ENCODE results near the gene PUM1. TPM values are rescaled to one million over a fixed set of nuclear protein-coding genes. Genes with fewer than 3 reads are reported as not detected.
"Not testable (repeated sequence)": the region's sequence is repeated elsewhere in the genome, so short reads cannot be mapped to it uniquely, and the experiment has no call there.

The PUM1 gene
- total and polyA plus RNA-seq, 2 experiments from 2014 or later = 68.6 to 97.4 TPM

GRCh38 chr1:31054958-31055481 is 10.5 kb downstream of the PUM1 start:
- TF ChIP-seq EZH2phosphoT487 (IDR thresholded peaks at IDR 0.05; ENCODE audit: low read depth, severe bottlenecking, unreplicated experiment) (no peak), EZH2 (IDR thresholded peaks at IDR 0.05; ENCODE audit: borderline replicate concordance) (no peak)
- TF ChIP-seq, protein P1, sequence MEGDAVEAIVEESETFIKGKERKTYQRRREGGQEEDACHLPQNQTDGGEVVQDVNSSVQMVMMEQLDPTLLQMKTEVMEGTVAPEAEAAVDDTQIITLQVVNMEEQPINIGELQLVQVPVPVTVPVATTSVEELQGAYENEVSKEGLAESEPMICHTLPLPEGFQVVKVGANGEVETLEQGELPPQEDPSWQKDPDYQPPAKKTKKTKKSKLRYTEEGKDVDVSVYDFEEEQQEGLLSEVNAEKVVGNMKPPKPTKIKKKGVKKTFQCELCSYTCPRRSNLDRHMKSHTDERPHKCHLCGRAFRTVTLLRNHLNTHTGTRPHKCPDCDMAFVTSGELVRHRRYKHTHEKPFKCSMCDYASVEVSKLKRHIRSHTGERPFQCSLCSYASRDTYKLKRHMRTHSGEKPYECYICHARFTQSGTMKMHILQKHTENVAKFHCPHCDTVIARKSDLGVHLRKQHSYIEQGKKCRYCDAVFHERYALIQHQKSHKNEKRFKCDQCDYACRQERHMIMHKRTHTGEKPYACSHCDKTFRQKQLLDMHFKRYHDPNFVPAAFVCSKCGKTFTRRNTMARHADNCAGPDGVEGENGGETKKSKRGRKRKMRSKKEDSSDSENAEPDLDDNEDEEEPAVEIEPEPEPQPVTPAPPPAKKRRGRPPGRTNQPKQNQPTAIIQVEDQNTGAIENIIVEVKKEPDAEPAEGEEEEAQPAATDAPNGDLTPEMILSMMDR (IDR thresholded peaks at IDR 0.05; ENCODE audit: poor library complexity) = no peak
- Histone ChIP-seq H4K20me1 (ENCODE audit: insufficient read depth, poor library complexity, severe bottlenecking) (peaks cover 100% of the 10 kb centered on the region), H3K36me3 (replicated peaks; ENCODE audit: insufficient read depth, low read depth) (no peaks in the 10 kb centered on the region)

GRCh38 chr1:31054349-31054748 is 11.2 kb downstream of the PUM1 start:
- TF ChIP-seq EZH2phosphoT487 (IDR thresholded peaks at IDR 0.05; ENCODE audit: low read depth, severe bottlenecking, unreplicated experiment) = no peak
- TF ChIP-seq, protein P1 (IDR thresholded peaks at IDR 0.05; ENCODE audit: poor library complexity) = no peak
- no peak for TF ChIP-seq EZH2 (IDR thresholded peaks at IDR 0.05; ENCODE audit: borderline replicate concordance)
- peaks cover 100% of the 10 kb centered on the region for H3K79me2 ChIP-seq
- no peak overlapping the region for H2AFZ ChIP-seq
- peaks cover 100% of the 10 kb centered on the region for H4K20me1 ChIP-seq (ENCODE audit: insufficient read depth, poor library complexity, severe bottlenecking)
- no peaks in the 10 kb centered on the region for H3K36me3 ChIP-seq (replicated peaks; ENCODE audit: insufficient read depth, low read depth)
- 93% methylated on average over 3 of the region's 3 CpGs for WGBS (ENCODE audit: low lambda C conversion rate, missing lambda C conversion rate)
- H3K4me3 ChIP-seq = no peak overlapping the region
- peaks cover 21% of the 10 kb centered on the region for H3K4me1 ChIP-seq (ENCODE audit: insufficient read depth)
- no peak overlapping the region for H3K4me2 ChIP-seq
- no peak for DNase-seq (ENCODE audit: low spot score)
- no peaks in the 10 kb centered on the region for H3K27me3 ChIP-seq
- H3K9me2 ChIP-seq (replicated peaks; ENCODE audit: insufficient read depth) = no peaks in the 10 kb centered on the region
- no peaks in the 10 kb centered on the region for H3K9me3 ChIP-seq (ENCODE audit: low read depth)
- H3K27ac ChIP-seq = no peak overlapping the region

More at GRCh38 chr1:31054958-31055481, 10.5 kb downstream of the PUM1 start:
- peaks cover 100% of the 10 kb centered on the region for H3K79me2 ChIP-seq
- H3K4me2 ChIP-seq = peak overlapping the region; percentile 42
- no peaks in the 10 kb centered on the region for H3K27me3 ChIP-seq
- H3K9me2 ChIP-seq (replicated peaks; ENCODE audit: insufficient read depth) = no peaks in the 10 kb centered on the region
- H3K4me3 ChIP-seq = no peak overlapping the region
- 86% methylated on average over 5 of the region's 5 CpGs for WGBS (ENCODE audit: low lambda C conversion rate, missing lambda C conversion rate)
- H3K27ac ChIP-seq = no peak overlapping the region
- DNase-seq (ENCODE audit: low spot score) = no peak
- no peaks in the 10 kb centered on the region for H3K9me3 ChIP-seq (ENCODE audit: low read depth)
- H3K4me1 ChIP-seq (ENCODE audit: insufficient read depth) = peaks cover 23% of the 10 kb centered on the region
- no peak overlapping the region for H2AFZ ChIP-seq

- Histone ChIP-seq H4K20me1 (ENCODE audit: insufficient read depth, poor library complexity, severe bottlenecking) (peaks cover 100% of the 10 kb centered on the region), H3K79me2 (peaks cover 100% of the 10 kb centered on the region), H3K4me1 (ENCODE audit: insufficient read depth) (peaks cover 16% of the 10 kb centered on the region)
- not testable (repeated sequence) for H3K9me2 ChIP-seq (replicated peaks; ENCODE audit: insufficient read depth); H3K9me3 ChIP-seq (ENCODE audit: low read depth); H3K36me3 ChIP-seq (replicated peaks; ENCODE audit: insufficient read depth, low read depth); H3K27ac ChIP-seq; H3K4me2 ChIP-seq; H3K4me3 ChIP-seq; H2AFZ ChIP-seq; H3K27me3 ChIP-seq; DNase-seq (ENCODE audit: low spot score)
- WGBS (ENCODE audit: low lambda C conversion rate, missing lambda C conversion rate) = 93% methylated on average over 13 of the region's 14 CpGs
These were observed 12.9 kb downstream of the PUM1 start for GRCh38 chr1:31052613-31053012.

DNA sequence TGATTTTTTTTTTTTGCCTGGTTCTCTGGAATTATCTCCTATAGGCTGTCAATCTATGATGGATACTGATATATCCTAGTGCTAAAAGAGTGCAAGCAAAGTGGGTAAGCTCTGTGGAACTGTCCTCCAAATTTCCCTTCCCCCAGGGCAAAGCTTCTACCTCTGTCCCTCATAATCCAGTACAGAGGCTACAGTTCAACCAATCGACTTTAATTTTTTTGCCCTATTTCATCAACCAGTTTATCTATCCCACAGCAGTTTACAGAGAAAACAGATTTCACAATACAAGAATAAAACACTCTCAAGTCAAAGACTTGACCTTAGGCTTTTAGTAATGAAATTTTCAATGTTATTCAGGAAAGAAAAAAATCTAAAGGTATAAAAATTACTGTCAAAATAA is 13.9 kb downstream of the PUM1 start:
- no peaks in the 10 kb centered on the region for H3K9me2 ChIP-seq (replicated peaks; ENCODE audit: insufficient read depth)
- H3K79me2 ChIP-seq = peaks cover 100% of the 10 kb centered on the region
- H3K36me3 ChIP-seq (replicated peaks; ENCODE audit: insufficient read depth, low read depth) = no peaks in the 10 kb centered on the region
- no peak overlapping the region for H2AFZ ChIP-seq
- peaks cover 100% of the 10 kb centered on the region for H4K20me1 ChIP-seq (ENCODE audit: insufficient read depth, poor library complexity, severe bottlenecking)
- peaks cover 12% of the 10 kb centered on the region for H3K4me1 ChIP-seq (ENCODE audit: insufficient read depth)
- no peak for DNase-seq (ENCODE audit: low spot score)
- H3K4me2 ChIP-seq = no peak overlapping the region
- H3K4me3 ChIP-seq = no peak overlapping the region
- no peak overlapping the region for H3K27ac ChIP-seq
- H3K27me3 ChIP-seq = no peaks in the 10 kb centered on the region
- no peak for TF ChIP-seq EZH2 (IDR thresholded peaks at IDR 0.05; ENCODE audit: borderline replicate concordance)
- no peak for TF ChIP-seq EZH2phosphoT487 (IDR thresholded peaks at IDR 0.05; ENCODE audit: low read depth, severe bottlenecking, unreplicated experiment)
- TF ChIP-seq, protein P1 (IDR thresholded peaks at IDR 0.05; ENCODE audit: poor library complexity) = no peak
- 62% methylated on average over 1 of the region's 1 CpG for WGBS (ENCODE audit: low lambda C conversion rate, missing lambda C conversion rate)
- H3K9me3 ChIP-seq (ENCODE audit: low read depth) = no peaks in the 10 kb centered on the region

DNA sequence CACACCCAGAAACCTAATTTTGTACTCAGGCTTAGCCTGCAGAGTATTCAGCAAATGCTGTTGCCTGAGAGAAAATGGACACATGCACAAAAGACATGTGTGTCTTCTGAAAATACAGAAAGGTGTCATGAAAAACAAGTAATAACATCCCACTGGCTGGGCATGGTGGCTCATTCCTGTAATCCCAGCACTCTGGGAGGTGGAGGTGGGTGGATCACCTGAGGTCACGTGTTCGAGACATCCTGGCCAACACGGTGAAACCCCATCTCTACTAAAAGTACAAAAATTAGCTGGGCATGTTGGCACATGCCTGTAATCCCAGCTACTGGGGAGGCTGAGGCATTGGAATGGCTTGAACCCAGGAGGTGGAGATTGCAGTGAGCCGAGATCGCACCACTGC is 18.0 kb downstream of the PUM1 start:
- H3K27me3 ChIP-seq; H3K27ac ChIP-seq; H3K9me2 ChIP-seq (replicated peaks; ENCODE audit: insufficient read depth); H3K36me3 ChIP-seq (replicated peaks; ENCODE audit: insufficient read depth, low read depth); H3K4me3 ChIP-seq; H3K4me2 ChIP-seq; DNase-seq (ENCODE audit: low spot score); H3K9me3 ChIP-seq (ENCODE audit: low read depth); H2AFZ ChIP-seq; H3K4me1 ChIP-seq (ENCODE audit: insufficient read depth): not testable (repeated sequence)
- peaks cover 100% of the 10 kb centered on the region for H4K20me1 ChIP-seq (ENCODE audit: insufficient read depth, poor library complexity, severe bottlenecking)
- peaks cover 100% of the 10 kb centered on the region for H3K79me2 ChIP-seq
- 89% methylated on average over 5 of the region's 5 CpGs for WGBS (ENCODE audit: low lambda C conversion rate, missing lambda C conversion rate)
